ENCODE data around the gene LRTM2.

DNA sequence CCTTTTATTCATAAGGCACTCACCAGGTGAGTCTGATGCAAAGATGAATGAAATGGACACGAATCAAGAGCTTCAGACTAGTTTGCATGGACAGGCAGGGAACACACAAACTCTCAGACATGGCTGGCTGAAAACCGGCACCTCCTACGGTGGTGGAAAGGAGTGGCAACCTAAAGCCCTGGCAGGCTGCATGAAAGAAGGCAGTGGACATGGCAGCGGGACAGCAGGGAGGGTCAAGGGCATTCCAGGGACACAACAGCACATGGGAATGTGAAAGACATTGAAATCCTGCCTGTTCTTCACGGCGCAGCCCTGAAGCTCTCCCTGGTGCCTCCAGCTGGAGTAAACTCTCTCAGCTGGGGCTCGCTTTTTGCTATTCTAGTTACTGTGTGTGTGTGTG is 16.6 kb upstream of the LRTM2 start:
- TF ChIP-seq CTCF (conservative IDR thresholded peaks at IDR 0.05 in 1 of 2, IDR thresholded peaks at IDR 0.05 in 1 of 2; ENCODE audit: extremely low read depth in 1 of 2, insufficient read depth in 1 of 2, low read depth in 1 of 2, low read length in 2 of 2) (no peak), EZH2 (IDR thresholded peaks at IDR 0.05; ENCODE audit: borderline replicate concordance, low read length) (no peak)

All from mammary epithelial cell (primary cell).